ENCODE measurements around the gene RSRC2. TPM values are rescaled to one million over a fixed set of nuclear protein-coding genes. Genes with fewer than 3 reads are reported as not detected.

RSRC2 gene
- total and polyA plus RNA-seq, 9 of the 15 experiments (the other 6 are each of a cell fraction or from before 2014, with no cell fraction given), result 52.6 to 123 (median 80.3) TPM

- TF ChIP-seq TFAM (CRISPR knock-in tag; conservative IDR thresholded peaks at IDR 0.05) (no peak), GTF3C2 (IDR thresholded peaks at IDR 0.05; ENCODE audit: borderline replicate concordance, extremely low read depth, insufficient read length) (no peak), TRIM24 (IDR thresholded peaks at IDR 0.05) (no peak), HMBOX1 (IDR thresholded peaks at IDR 0.05) (no peak), TCF15 (CRISPR knock-in tag; IDR thresholded peaks at IDR 0.05) (no peak), CC2D1A (IDR thresholded peaks at IDR 0.05) (no peak), NRF1 (conservative IDR thresholded peaks at IDR 0.05 in 1 of 2, IDR thresholded peaks at IDR 0.05 in 1 of 2) (peak; percentile 79 to 83), ZNF224 (CRISPR knock-in tag; IDR thresholded peaks at IDR 0.05) (no peak), SPI1 (IDR thresholded peaks at IDR 0.05; ENCODE audit: borderline replicate concordance, low read depth, low read length) (no peak), HNRNPL (IDR thresholded peaks at IDR 0.05; ENCODE audit: low read depth, low read length) (peak; percentile 23; the same call in 1 of the 2 replicates), KDM4B (IDR thresholded peaks at IDR 0.05; ENCODE audit: borderline replicate concordance in 2 of 2, low read depth in 1 of 2) (peak in 1 of 2 experiments; percentile 29; a peak in 1 of 4 replicates), C11orf30 (IDR thresholded peaks at IDR 0.05; ENCODE audit: low read depth) (no peak), DMBX1 (CRISPR knock-in tag; IDR thresholded peaks at IDR 0.05; ENCODE audit: borderline replicate concordance) (no peak; the same call in 1 of the 2 replicates), ZKSCAN1 (IDR thresholded peaks at IDR 0.05; ENCODE audit: low read depth, low read length) (no peak), ZNF197 (CRISPR knock-in tag; IDR thresholded peaks at IDR 0.05; ENCODE audit: low read depth) (peak; percentile 88)
- TF ChIP-seq, protein P1, sequence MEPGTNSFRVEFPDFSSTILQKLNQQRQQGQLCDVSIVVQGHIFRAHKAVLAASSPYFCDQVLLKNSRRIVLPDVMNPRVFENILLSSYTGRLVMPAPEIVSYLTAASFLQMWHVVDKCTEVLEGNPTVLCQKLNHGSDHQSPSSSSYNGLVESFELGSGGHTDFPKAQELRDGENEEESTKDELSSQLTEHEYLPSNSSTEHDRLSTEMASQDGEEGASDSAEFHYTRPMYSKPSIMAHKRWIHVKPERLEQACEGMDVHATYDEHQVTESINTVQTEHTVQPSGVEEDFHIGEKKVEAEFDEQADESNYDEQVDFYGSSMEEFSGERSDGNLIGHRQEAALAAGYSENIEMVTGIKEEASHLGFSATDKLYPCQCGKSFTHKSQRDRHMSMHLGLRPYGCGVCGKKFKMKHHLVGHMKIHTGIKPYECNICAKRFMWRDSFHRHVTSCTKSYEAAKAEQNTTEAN (CRISPR knock-in tag; IDR thresholded peaks at IDR 0.05), result no peak
- TF ChIP-seq, protein P2, sequence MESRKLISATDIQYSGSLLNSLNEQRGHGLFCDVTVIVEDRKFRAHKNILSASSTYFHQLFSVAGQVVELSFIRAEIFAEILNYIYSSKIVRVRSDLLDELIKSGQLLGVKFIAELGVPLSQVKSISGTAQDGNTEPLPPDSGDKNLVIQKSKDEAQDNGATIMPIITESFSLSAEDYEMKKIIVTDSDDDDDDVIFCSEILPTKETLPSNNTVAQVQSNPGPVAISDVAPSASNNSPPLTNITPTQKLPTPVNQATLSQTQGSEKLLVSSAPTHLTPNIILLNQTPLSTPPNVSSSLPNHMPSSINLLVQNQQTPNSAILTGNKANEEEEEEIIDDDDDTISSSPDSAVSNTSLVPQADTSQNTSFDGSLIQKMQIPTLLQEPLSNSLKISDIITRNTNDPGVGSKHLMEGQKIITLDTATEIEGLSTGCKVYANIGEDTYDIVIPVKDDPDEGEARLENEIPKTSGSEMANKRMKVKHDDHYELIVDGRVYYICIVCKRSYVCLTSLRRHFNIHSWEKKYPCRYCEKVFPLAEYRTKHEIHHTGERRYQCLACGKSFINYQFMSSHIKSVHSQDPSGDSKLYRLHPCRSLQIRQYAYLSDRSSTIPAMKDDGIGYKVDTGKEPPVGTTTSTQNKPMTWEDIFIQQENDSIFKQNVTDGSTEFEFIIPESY (CRISPR knock-in tag; IDR thresholded peaks at IDR 0.05), result no peak
- TF ChIP-seq, protein P3, sequence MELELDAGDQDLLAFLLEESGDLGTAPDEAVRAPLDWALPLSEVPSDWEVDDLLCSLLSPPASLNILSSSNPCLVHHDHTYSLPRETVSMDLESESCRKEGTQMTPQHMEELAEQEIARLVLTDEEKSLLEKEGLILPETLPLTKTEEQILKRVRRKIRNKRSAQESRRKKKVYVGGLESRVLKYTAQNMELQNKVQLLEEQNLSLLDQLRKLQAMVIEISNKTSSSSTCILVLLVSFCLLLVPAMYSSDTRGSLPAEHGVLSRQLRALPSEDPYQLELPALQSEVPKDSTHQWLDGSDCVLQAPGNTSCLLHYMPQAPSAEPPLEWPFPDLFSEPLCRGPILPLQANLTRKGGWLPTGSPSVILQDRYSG (tag; conservative IDR thresholded peaks at IDR 0.05; ENCODE audit: low read depth), result 0 out of 2 replicates have a peak, but pooled peaks have one; percentile 58
Measured at GRCh38 chr12:122500685-122501488, 25.8 kb downstream of the RSRC2 start, which contains the start of gene ZCCHC8 (continued).

Data from K562 (cell line).